ENCODE measurements around the gene LYSMD2.

The LYSMD2 gene

DNA sequence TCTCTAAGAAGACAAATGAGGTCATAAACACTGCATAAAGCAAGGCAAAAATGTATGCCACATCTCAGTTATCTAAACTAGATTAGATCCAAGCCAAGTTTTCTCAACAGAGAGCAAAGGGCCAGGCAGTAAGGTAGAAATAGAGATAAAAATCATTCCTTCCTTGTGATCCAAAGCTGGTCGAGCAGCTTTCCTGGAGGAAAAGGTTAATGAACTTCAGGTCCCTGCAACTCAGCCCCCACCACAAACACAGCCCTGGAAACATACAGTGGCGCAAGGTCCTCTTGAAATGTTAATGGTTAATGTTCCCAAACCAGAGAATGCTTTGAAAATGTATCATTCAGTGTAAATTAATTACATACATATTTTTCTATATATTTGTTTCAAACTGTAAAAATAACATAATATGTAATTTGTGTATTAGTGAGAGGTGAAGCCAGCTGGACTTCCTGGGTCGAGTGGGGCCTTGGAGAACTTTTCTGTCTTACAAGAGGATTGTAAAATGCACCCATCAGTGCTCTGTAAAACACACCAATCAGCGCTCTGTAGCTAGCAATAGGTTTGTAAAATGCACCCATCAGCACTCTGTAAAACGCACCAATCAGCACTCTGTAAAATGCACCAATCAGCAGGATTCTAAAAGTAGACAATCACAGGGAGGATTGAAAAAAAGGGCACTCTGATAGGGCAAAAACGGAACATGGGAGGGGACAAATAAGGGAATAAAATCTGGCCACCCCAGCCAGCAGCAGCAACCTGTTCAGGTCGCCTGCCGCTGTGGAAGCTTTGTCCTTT, 17.1 kb downstream of the LYSMD2 start:
- no peak for DNase-seq (ENCODE audit: low spot score)

GRCh38 chr15:51718746-51719145, 18.7 kb downstream of the LYSMD2 start:
- DNase-seq (ENCODE audit: low spot score), result no peak

DNA sequence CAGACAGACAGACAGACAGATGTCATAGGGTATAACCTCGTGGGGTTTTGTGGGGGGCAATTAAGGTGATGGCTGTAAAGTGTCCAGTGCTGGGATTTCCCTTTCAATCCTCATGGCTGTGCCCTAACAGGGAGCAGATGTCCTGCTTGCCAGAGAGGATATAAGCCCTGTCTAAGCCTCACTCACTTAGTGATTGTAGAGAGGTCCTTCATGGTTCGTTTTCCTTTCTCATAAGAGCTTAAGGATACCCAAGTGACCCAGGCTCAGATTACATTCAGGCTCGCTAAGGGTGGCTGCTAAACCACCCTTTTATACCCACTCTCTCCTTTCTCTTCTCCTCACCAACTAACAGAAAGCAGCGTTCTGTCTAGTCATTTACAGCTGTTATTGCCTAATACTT, 19.2 kb downstream of the LYSMD2 start:
- no peak for DNase-seq (ENCODE audit: low spot score)

GRCh38 chr15:51714911-51715310, 22.5 kb downstream of the LYSMD2 start:
- DNase-seq (ENCODE audit: low spot score), result no peak

DNA sequence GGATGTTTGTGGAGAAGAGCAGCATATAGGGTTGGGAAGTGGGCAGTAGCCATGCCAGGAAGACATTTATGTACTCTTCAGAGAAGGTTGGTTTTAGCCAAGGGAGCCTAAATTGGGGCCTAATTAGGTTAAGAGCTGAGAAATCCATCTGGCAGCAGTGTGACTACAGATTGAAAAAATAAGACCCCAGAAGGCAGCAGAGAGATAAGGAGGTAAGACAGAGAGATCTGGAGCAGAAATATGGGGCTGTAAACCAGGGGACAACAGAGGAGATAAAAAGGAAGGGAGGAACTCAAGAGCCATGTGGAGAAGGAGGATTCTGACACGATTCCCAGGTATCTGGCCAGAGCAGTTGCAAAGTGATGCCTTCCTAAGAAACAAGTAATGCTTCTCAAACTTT, 23.3 kb downstream of the LYSMD2 start:
- DNase-seq (ENCODE audit: low spot score), result no peak

- no peak for DNase-seq (ENCODE audit: low spot score)
Measured at GRCh38 chr15:51709031-51709430, 28.4 kb downstream of the LYSMD2 start.

DNA sequence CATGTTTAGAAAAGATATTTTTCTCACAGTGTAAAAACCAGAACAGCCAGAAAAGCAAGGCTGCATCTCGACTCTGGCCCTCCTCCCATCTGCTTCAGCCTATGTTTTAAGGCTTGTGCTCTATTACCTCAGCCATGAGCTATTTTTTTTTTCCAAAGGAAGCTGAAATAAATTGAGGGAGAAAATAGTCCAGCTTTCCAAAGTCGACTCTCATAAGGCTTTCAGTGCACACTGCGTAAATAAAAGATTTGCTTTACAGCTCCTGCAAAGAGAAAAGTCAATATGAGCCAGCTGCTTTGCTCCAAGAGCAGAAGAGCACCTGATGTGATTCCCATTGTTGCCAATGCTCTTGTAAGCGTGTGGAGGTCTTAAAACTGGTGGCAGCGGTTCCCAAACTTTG, 29.4 kb downstream of the LYSMD2 start:
- DNase-seq (ENCODE audit: low spot score), result peak; percentile 23

GRCh38 chr15:51706926-51707608, 30.4 kb downstream of the LYSMD2 start:
- no peak for DNase-seq (ENCODE audit: low spot score)

DNA sequence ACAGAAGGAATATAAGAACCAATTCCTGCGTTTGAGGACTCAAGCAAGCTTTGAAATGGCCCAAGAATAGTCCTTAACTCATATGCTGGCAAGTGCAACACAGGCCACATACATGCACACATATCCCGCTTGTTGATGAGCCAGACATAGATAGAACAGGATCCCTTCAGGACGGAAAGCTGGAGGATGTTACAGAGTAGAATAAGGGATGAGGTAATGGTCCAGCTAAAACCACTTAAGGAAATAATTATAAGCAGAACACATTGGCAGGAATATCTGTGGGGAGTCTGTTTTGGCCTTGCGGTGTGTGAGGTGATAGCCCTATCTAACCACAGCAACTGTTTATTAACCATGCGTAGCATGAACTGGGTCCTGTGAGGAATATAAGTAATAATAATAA, 31.2 kb downstream of the LYSMD2 start:
- no peak for DNase-seq (ENCODE audit: low spot score)

DNA sequence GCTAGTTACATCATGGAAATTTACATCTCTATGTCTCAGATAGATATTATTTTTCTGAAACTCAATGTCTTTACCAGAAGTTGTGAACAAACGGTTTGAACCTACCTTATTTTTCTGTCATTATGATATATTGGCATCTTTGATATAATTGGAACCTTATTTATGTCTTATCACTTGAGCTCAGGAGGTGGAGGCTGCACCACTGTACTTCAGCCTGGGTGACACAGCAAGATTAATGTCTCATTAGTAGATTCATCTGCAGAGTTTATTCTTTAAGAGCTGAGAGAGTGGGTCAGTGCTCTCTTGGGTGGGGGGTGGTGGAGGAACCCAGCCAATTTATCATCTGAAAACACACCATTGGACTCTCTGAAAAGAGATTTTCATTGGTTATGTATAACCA, 34.7 kb downstream of the LYSMD2 start:
- DNase-seq (ENCODE audit: low spot score), result no peak

DNA sequence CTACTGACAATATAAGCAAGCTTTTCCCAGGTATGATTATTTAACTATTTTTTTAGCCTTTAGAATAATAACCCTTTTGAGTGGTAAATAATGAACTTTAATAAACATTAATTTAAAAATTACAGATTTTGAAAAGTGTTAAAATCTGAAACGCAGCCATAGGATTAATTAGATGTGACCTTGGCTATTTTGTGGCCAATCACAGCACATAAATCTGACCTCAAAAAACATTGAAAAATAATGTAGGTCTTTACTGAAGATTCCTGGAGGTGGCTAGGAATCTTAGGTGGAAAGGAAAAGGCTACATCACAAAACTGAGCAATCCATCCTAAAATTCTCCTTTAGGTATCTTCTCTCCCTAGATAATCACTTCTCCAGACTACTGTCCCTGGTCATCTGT, 38.1 kb downstream of the LYSMD2 start:
- DNase-seq (ENCODE audit: low spot score), result no peak

DNA sequence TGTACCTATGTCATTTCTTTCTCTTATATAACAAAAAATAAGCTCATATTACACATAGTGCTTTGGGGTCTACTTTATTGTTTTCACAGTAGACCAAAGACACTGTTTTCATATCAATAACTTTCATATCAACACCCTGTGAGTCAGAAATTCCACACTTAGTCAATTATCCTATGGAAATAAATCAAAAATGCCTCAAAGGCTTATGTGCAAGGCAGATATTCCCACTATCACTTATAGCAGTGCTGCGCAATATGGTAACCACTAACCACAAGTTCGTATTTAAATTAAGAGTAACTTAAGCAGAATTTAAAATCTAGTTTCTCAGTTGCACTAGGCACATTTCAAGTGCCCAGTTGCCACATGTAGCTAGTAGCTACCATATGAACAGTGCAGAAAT, 40.3 kb downstream of the LYSMD2 start:
- DNase-seq (ENCODE audit: low spot score), result no peak

GRCh38 chr15:51696566-51696965, 40.9 kb downstream of the LYSMD2 start:
- no peak for DNase-seq (ENCODE audit: low spot score)

GRCh38 chr15:51692154-51692553, 45.3 kb downstream of the LYSMD2 start:
- no peak for DNase-seq (ENCODE audit: low spot score)

- DNase-seq (ENCODE audit: low spot score), result no peak
Measured at GRCh38 chr15:51688863-51689262, 48.6 kb downstream of the LYSMD2 start.

- no peak for DNase-seq (ENCODE audit: low spot score)
Measured at GRCh38 chr15:51687565-51687964, 49.9 kb downstream of the LYSMD2 start.

- peak; percentile 93 for DNase-seq (ENCODE audit: low spot score)
Measured at GRCh38 chr15:51681303-51681963, 56.0 kb downstream of the LYSMD2 start, which contains the start of gene SCG3. SCG3 (plus strand) TSS chr15:51681503; CDS start chr15:51681756, 253 bp downstream.

GRCh38 chr15:51680321-51680720, 57.1 kb downstream of the LYSMD2 start:
- DNase-seq (ENCODE audit: low spot score), result peak; percentile 50

DNA sequence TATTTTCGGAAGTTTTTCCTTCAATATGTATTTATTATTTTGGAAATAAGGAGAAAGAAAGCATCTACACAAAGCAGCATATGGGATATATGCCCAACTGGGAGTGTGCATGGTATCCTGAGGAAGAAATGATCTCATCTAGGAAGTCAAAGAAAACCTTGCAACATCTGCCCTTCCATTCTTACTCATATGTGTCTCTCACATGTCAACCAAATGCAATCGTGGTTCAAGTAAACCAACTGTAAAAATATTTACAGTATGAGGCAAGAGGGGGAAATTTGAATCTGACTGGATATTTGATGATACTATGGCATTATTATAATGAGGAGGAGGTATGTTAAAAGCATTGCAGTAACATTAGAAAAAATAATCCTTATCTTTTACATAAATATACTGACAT, 59.4 kb downstream of the LYSMD2 start:
- no peak for DNase-seq (ENCODE audit: low spot score)

DNA sequence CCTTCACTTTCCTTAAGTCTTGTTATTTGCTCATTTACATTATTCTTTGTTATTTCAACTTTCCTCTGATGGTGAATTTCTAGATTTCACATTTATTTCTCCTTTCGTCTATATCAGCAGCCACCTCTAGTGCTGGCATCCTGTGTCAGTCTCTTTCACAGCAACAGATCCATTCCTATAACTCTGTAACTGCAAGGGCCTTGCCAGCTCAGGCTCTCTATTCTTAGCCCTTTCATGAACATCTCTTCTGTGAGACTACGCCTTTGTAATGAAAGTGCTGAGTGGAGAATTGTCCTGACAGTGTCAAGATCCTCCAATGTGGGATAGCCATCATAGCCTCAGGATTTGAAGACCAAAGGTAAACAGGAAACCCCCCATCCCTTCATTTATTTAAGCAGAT, 60.0 kb downstream of the LYSMD2 start:
- DNase-seq (ENCODE audit: low spot score), result no peak

DNA sequence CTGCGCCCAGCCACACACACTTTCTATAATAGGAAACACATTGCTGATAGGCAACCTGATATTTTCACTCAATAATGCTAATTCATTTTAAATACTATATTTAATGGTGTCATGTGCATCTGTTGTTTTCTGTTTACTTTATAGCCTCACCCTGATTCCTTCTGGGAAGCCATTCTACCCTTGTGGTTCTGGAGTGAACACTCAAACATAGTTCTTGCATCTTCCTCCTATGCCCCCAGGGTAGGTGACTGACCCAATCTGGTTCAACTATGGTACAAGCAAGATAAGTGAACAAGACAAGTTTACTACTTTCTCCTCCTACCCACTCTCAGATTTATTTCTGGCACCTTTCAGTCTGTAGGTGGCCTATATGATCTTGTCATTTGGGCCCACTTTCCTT, 60.4 kb downstream of the LYSMD2 start:
- no peak for DNase-seq (ENCODE audit: low spot score)

GRCh38 chr15:51675234-51675633, 62.2 kb downstream of the LYSMD2 start:
- DNase-seq (ENCODE audit: low spot score), result no peak
